GM13977 (cell line): ENCODE measurements around the gene EPS8.
"Not testable (repeated sequence)": the region's sequence is repeated elsewhere in the genome, so short reads cannot be mapped to it uniquely, and the experiment has no call there.

Experiments used
- DNase-seq: peaks from one replicate; pipeline ENCODE4 v3.0.0; 2012; ENCODE audit warnings: low spot score
- CTCF ChIP-seq: IDR thresholded peaks from 2 replicates; pipeline ENCODE4 v1.5.1; 2012; ENCODE audit warnings: mild to moderate bottlenecking, control low read depth; ENCODE audit not compliant: insufficient read depth; ENCODE audit errors: extremely low read depth, missing control alignments
- in situ Hi-C: fragments of 300-500 bp; cut with MboI; formaldehyde crosslinking; loops from one replicate; pipeline ENCODE4 v1.12.0; 2022; ENCODE audit warnings: low sequenced_read_pairs, low pct_unique_long_range_greater_than_20kb, mixed read lengths, inconsistent platforms; ENCODE audit not compliant: unreplicated experiment

Gene EPS8

GRCh38 chr12:15627995-15628945 is 160.9 kb downstream of the EPS8 start:
- in situ Hi-C loops: no loop called here
- no peak for DNase-seq
- no peak for TF ChIP-seq CTCF

GRCh38 chr12:15625075-15625474 is 164.1 kb downstream of the EPS8 start:
- TF ChIP-seq CTCF: no peak
- no peak for DNase-seq
- in situ Hi-C loops: no loop called here

- in situ Hi-C loops: no loop called here
- no peak for TF ChIP-seq CTCF
- DNase-seq: no peak
These were observed 168.2 kb downstream of the EPS8 start for GRCh38 chr12:15620741-15621539.

- DNase-seq, in situ Hi-C loops: not testable (repeated sequence)
These were observed 172.7 kb downstream of the EPS8 start for GRCh38 chr12:15616495-15616894.

- TF ChIP-seq CTCF: no peak
- in situ Hi-C loops: no loop called here
- DNase-seq: no peak
These were observed 175.2 kb downstream of the EPS8 start for GRCh38 chr12:15613981-15614380.

GRCh38 chr12:15608941-15609340 is 180.2 kb downstream of the EPS8 start:
- in situ Hi-C loops: no loop called here
- no peak for TF ChIP-seq CTCF
- no peak for DNase-seq

- no peak for DNase-seq
- in situ Hi-C loops: no loop called here
- no peak for TF ChIP-seq CTCF
These were observed 180.8 kb downstream of the EPS8 start for GRCh38 chr12:15608406-15608805.
